ENCODE measurements around the gene HSDL1.

Gene HSDL1

GRCh38 chr16:84175350-84176081, 30.5 kb upstream of the HSDL1 start:
- peak; percentile 12 for DNase-seq

- DNase-seq = no peak
These were observed 29.4 kb upstream of the HSDL1 start for GRCh38 chr16:84174396-84174795.

GRCh38 chr16:84169765-84170310, 24.9 kb upstream of the HSDL1 start:
- no peak for DNase-seq

- no peak for DNase-seq
These were observed 22.1 kb upstream of the HSDL1 start for GRCh38 chr16:84166796-84167695.

- DNase-seq = no peak
These were observed 20.8 kb upstream of the HSDL1 start for GRCh38 chr16:84165746-84166145.

- DNase-seq = no peak
These were observed 16.8 kb upstream of the HSDL1 start for GRCh38 chr16:84161801-84162200.

- DNase-seq = no peak
These were observed 16.1 kb upstream of the HSDL1 start for GRCh38 chr16:84161037-84161436.

- DNase-seq = no peak
These were observed 14.8 kb upstream of the HSDL1 start for GRCh38 chr16:84159800-84160199.

- no peak for DNase-seq
These were observed 14.0 kb upstream of the HSDL1 start for GRCh38 chr16:84159007-84159406.

- DNase-seq = no peak
These were observed 11.4 kb upstream of the HSDL1 start for GRCh38 chr16:84156342-84156784.

GRCh38 chr16:84155771-84156170, 10.8 kb upstream of the HSDL1 start:
- no peak for DNase-seq

GRCh38 chr16:84155226-84155625, 10.2 kb upstream of the HSDL1 start:
- DNase-seq = no peak

GRCh38 chr16:84153660-84154214, 8.8 kb upstream of the HSDL1 start:
- DNase-seq = no peak

- no peak for DNase-seq
These were observed 5.9 kb upstream of the HSDL1 start for GRCh38 chr16:84150926-84151325.

GRCh38 chr16:84144209-84144858, 643 bp downstream of the HSDL1 start:
- DNase-seq = no peak

- DNase-seq = no peak
These were observed 1.2 kb downstream of the HSDL1 start for GRCh38 chr16:84143784-84144199.

GRCh38 chr16:84143081-84143480, 1.9 kb downstream of the HSDL1 start:
- no peak for DNase-seq

- DNase-seq = no peak
These were observed 3.8 kb downstream of the HSDL1 start for GRCh38 chr16:84141143-84141670.

GRCh38 chr16:84139628-84140258, 5.2 kb downstream of the HSDL1 start:
- DNase-seq = no peak

- DNase-seq = peak; percentile 70
These were observed 6.0 kb downstream of the HSDL1 start for GRCh38 chr16:84138824-84139627.

GRCh38 chr16:84138500-84138823, 6.5 kb downstream of the HSDL1 start:
- no peak for DNase-seq

Measured in NCI-H2107 (cell line).